ENCODE measurements around the gene TLE2. TPM values are rescaled to one million over a fixed set of nuclear protein-coding genes. Genes with fewer than 3 reads are reported as not detected.

TLE2 gene
- total and polyA plus RNA-seq, 9 of the 15 experiments (the other 6 are each of a cell fraction or from before 2014, with no cell fraction given): 0.35 to 13.1 (median 6.2) TPM

DNA sequence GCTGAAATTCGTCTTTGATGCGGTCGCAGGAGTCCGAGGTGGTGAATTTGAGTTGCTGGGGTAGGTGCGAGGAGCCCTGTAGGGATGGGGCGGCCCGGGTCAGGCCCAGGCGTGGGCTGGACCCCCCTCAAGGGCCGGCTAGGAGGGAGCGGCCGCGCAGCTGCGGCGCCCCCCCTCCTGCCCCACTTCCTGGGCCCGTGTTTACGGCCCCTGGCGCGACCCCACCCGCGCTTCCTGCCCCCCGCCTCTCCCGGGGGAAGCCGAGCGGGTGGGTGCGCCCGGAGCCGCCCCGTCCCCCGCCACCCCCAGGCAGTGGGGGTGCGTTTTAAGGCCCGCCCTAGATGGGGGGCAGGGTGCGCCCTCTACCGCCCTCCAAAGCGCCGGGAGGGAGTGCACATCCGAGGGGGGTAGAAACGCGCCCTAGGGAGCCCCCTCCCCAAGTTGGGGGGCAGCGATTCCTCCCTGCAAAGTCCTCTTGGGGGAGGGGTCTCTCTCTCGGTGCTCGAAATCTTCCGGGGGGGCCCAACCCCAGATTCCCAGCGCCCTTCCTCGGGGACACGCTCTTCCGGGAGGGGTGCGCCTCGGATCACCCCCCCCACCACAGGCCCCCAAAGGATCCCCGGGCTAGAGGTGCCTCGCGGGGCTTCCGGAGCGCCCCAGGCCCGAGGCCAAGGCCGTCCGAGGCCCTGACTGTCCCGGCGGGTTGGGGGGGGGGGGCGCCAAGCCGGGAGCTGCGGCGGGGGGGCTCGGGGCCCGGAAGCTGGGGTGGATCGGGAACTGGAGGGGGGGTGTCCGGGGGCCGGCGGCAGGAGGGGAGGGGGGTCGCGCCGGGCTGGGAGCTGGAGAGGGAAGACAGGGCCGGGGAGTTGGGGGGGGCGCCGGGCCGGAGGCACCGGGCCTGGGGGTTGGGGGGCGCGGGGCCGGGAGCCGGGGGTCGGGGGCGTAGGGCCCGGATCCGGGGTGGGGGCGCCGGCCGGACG is 32.4 kb upstream of the TLE2 start (continued):
- TF ChIP-seq FOXP4 (CRISPR knock-in tag; IDR thresholded peaks at IDR 0.05; ENCODE audit: borderline replicate concordance) (no peak), ZNF589 (CRISPR knock-in tag; IDR thresholded peaks at IDR 0.05; ENCODE audit: low read depth) (no peak), RBM25 (IDR thresholded peaks at IDR 0.05; ENCODE audit: low read depth, low read length, severe bottlenecking) (no peak), CUX1 (CRISPR knock-in tag; IDR thresholded peaks at IDR 0.05) (no peak), E2F8 (IDR thresholded peaks at IDR 0.05; ENCODE audit: low read depth, partially characterized antibody) (no peak), FOXJ3 (CRISPR knock-in tag; IDR thresholded peaks at IDR 0.05) (no peak), ZNF586 (CRISPR knock-in tag; conservative IDR thresholded peaks at IDR 0.05) (no peak), RBM22 (IDR thresholded peaks at IDR 0.05; ENCODE audit: low read depth, low read length, poor library complexity, severe bottlenecking) (no peak)
- TF ChIP-seq, protein P1, sequence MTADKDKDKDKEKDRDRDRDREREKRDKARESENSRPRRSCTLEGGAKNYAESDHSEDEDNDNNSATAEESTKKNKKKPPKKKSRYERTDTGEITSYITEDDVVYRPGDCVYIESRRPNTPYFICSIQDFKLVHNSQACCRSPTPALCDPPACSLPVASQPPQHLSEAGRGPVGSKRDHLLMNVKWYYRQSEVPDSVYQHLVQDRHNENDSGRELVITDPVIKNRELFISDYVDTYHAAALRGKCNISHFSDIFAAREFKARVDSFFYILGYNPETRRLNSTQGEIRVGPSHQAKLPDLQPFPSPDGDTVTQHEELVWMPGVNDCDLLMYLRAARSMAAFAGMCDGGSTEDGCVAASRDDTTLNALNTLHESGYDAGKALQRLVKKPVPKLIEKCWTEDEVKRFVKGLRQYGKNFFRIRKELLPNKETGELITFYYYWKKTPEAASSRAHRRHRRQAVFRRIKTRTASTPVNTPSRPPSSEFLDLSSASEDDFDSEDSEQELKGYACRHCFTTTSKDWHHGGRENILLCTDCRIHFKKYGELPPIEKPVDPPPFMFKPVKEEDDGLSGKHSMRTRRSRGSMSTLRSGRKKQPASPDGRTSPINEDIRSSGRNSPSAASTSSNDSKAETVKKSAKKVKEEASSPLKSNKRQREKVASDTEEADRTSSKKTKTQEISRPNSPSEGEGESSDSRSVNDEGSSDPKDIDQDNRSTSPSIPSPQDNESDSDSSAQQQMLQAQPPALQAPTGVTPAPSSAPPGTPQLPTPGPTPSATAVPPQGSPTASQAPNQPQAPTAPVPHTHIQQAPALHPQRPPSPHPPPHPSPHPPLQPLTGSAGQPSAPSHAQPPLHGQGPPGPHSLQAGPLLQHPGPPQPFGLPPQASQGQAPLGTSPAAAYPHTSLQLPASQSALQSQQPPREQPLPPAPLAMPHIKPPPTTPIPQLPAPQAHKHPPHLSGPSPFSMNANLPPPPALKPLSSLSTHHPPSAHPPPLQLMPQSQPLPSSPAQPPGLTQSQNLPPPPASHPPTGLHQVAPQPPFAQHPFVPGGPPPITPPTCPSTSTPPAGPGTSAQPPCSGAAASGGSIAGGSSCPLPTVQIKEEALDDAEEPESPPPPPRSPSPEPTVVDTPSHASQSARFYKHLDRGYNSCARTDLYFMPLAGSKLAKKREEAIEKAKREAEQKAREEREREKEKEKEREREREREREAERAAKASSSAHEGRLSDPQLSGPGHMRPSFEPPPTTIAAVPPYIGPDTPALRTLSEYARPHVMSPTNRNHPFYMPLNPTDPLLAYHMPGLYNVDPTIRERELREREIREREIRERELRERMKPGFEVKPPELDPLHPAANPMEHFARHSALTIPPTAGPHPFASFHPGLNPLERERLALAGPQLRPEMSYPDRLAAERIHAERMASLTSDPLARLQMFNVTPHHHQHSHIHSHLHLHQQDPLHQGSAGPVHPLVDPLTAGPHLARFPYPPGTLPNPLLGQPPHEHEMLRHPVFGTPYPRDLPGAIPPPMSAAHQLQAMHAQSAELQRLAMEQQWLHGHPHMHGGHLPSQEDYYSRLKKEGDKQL (CRISPR knock-in tag; IDR thresholded peaks at IDR 0.05; ENCODE audit: borderline replicate concordance): no peak
